Activated T-helper 1 cell treated with anti-CD3 and anti-CD28 coated beads, Interleukin-12 subunit alpha, Interleukin-12 subunit beta, Interleukin-2, Interleukin-4 antibody, amounts not matched to agents 30 ng/mL and 10 ng/mL and 1 ng/mL, durations not matched to agents 14 hours and 24 hours and 36 hours (primary cell): Measurements from ENCODE around the gene MAMSTR. TPM values are rescaled to one million over a fixed set of nuclear protein-coding genes. Genes with fewer than 3 reads are reported as not detected.
A peak's percentile ranks its signal among the peaks of the same experiment; 100 is the strongest.
"Not testable (repeated sequence)": the region's sequence is repeated elsewhere in the genome, so short reads cannot be mapped to it uniquely, and the experiment has no call there.

Experiments
- DNase-seq: peaks from one replicate; pipeline ENCODE4 v3.0.0; 2021; ENCODE audit warnings: low spot score
- H3K27ac Mint-ChIP-seq: one replicate; pipeline ENCODE4 v1.8.0; 2021; ENCODE audit warnings: mild to moderate bottlenecking, mixed read lengths
- H3K27me3 Mint-ChIP-seq: one replicate; pipeline ENCODE4 v1.8.0; 2022; ENCODE audit warnings: mild to moderate bottlenecking, moderate library complexity, mixed read lengths; ENCODE audit not compliant: insufficient read depth
- H3K36me3 Mint-ChIP-seq: one replicate; pipeline ENCODE4 v1.8.0; 2021; ENCODE audit warnings: low read depth, mixed read lengths
- H3K4me1 Mint-ChIP-seq: one replicate; pipeline ENCODE4 v1.8.0; 2021; ENCODE audit warnings: low read depth, mixed read lengths
- H3K4me3 Mint-ChIP-seq: one replicate; pipeline ENCODE4 v1.8.0; 2021; ENCODE audit warnings: mild to moderate bottlenecking, moderate library complexity, mixed read lengths
- H3K9me3 Mint-ChIP-seq: one replicate; pipeline ENCODE4 v1.8.0; 2021; ENCODE audit warnings: mixed read lengths
- intact Hi-C: fragments of 100-400 bp; cut with micrococcal nuclease; formaldehyde crosslinking; loops from one replicate; pipeline ENCODE4 v1.15.1; 2024
- total RNA-seq: library from RNA; stranded (reverse); gene quantifications from 2 replicates; pipeline ENCODE4 v1.2.3, GENCODE V29; 2022

The MAMSTR gene, protein sequence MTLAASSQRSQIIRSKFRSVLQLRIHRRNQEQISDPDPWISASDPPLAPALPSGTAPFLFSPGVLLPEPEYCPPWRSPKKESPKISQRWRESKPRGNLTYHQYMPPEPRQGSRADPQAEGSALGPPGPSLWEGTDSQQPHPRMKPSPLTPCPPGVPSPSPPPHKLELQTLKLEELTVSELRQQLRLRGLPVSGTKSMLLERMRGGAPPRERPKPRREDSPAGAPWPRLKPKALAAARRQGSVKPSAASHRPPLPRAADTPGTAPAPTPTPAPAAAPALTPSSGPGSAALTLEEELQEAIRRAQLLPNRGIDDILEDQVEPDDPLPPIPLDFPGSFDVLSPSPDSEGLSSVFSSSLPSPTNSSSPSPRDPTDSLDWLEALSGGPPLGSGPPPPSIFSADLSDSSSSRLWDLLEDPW
- 1.4 and 1.7 TPM in 2 replicates for total RNA-seq

GRCh38 chr19:48719263-48720171 lies at the start of gene MAMSTR:
Gene MAMSTR, minus strand, starts transcription at chr19:48719725. Its CDS starts 694 bp downstream, at chr19:48719031.
- H3K36me3 Mint-ChIP-seq, result no peaks in the 10 kb centered on the region
- intact Hi-C loops, result loop anchor here (2.0 to 10.0 kb wide), 6 partner anchors 75 to 1675 kb away; partner anchors contain the start of genes C19orf73, EMP3, FTL and LIN7B
- H3K27ac Mint-ChIP-seq, result peak within 1 kb of the TSS; percentile 98
- peak within 1 kb of the TSS; percentile 92 for H3K4me3 Mint-ChIP-seq
- peaks cover 17% of the 10 kb centered on the region for H3K4me1 Mint-ChIP-seq
- DNase-seq, result no peak
- H3K9me3 Mint-ChIP-seq, result no peaks in the 10 kb centered on the region
- H3K27me3 Mint-ChIP-seq, result no peaks in the 10 kb centered on the region

GRCh38 chr19:48768994-48769713 lies 49.6 kb upstream of the MAMSTR start:
- Mint-ChIP-seq H3K27ac (no peak overlapping the region), H3K4me3 (no peak overlapping the region), H3K4me1 (no peaks in the 10 kb centered on the region), H3K36me3 (no peaks in the 10 kb centered on the region), H3K27me3 (peaks cover 12% of the 10 kb centered on the region), H3K9me3 (no peaks in the 10 kb centered on the region)
- intact Hi-C loops, result no loop called here
- no peak for DNase-seq

DNA sequence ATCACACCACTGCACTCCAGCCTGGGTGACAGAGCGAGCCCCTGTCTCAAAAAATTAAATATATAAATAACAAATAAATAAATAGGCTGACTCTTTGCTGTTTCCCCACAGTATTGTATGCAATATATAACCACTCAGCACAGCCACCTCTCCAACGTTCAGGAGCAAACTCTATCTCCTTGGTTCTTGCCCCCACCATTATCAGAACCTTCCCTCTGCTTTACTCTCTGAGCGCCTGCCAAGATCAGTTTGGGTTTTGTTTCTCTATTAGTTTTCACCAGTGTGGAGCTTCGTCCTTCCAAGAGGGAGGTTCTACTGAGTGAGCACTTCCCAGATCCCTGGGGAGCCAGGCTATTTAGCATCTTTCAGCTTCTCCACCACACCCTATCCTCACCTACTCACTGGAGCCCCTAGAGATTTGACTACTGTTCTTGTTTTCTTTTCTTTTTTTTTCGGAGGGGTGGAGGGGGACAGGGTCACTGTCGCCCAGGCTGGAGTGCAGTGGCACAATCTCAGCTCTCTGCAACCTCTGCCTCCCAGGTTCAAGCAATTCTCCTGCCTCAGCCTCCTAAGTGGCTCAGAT lies 48.7 kb upstream of the MAMSTR start:
- H3K4me3 Mint-ChIP-seq, H3K36me3 Mint-ChIP-seq, H3K4me1 Mint-ChIP-seq, H3K27ac Mint-ChIP-seq, DNase-seq, intact Hi-C loops, H3K9me3 Mint-ChIP-seq: not testable (repeated sequence)
- H3K27me3 Mint-ChIP-seq, result peaks cover 12% of the 10 kb centered on the region

GRCh38 chr19:48765816-48766215 lies 46.3 kb upstream of the MAMSTR start:
- not testable (repeated sequence) for H3K4me3 Mint-ChIP-seq

DNA sequence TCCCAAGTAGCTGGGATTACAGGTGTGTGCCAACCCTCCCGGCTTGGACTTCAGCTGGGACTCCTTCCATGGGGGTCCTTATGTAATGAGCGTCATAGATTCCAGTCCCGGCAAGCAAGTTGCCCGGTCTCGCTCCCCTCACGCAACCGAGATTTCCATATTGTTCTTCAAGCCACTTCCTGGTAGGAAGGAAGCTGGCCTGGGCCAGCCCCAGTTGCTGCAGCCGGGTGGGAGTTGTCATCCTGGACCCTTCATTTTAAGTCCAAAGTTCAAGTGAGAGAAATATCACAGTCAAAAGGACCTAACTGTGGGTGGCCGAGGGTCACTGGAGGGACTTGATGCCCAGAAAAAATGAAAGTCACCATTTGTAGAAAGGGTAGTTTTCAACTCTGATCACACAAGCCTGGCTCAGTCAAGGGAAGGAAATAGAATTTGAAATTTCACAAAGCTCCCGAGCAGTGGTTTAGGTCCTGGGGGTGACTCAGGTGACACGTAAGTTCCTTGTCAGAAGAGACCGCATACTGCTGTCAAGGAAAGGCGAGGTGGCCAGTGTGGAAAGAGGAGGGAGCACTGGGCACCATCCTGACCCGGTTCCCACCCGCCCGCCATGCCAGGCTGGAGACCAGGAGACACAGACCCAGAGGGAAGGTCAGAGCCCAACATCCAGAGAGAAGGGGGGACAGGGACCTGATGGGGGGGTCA lies 41.1 kb upstream of the MAMSTR start:
- Mint-ChIP-seq H3K27me3 (peaks cover 7% of the 10 kb centered on the region), H3K27ac (no peak overlapping the region), H3K36me3 (no peaks in the 10 kb centered on the region), H3K9me3 (no peaks in the 10 kb centered on the region), H3K4me3 (no peak overlapping the region), H3K4me1 (peaks cover 4% of the 10 kb centered on the region)
- intact Hi-C loops, result no loop called here
- no peak for DNase-seq

More at GRCh38 chr19:48765816-48766215, 46.3 kb upstream of the MAMSTR start:
- H3K27me3 Mint-ChIP-seq, result peaks cover 12% of the 10 kb centered on the region
- H3K36me3 Mint-ChIP-seq, H3K4me1 Mint-ChIP-seq, H3K9me3 Mint-ChIP-seq, intact Hi-C loops, DNase-seq, H3K27ac Mint-ChIP-seq: not testable (repeated sequence)

DNA sequence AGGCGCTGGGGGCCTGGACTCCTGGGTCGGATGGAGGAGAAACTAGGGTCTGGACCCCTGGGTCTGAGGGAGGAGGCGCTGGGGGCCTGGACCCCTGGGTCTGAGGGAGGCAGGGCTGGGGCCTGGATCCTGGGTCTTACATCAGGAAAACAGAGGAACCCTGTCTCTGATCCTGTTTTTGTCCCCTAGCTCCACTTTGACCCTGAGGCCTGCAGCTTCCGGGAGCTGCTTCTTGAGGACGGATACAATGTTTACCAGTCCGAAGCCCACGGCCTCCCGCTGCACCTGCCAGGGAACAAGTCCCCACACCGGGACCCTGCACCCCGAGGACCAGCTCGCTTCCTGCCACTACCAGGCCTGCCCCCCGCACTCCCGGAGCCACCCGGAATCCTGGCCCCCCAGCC lies 38.2 kb upstream of the MAMSTR start:
- peaks cover 21% of the 10 kb centered on the region for H3K27me3 Mint-ChIP-seq
- H3K4me1 Mint-ChIP-seq, result peaks cover 10% of the 10 kb centered on the region
- H3K9me3 Mint-ChIP-seq, result no peaks in the 10 kb centered on the region
- no peak overlapping the region for H3K27ac Mint-ChIP-seq
- intact Hi-C loops, result no loop called here
- no peaks in the 10 kb centered on the region for H3K36me3 Mint-ChIP-seq
- DNase-seq, result no peak
- no peak overlapping the region for H3K4me3 Mint-ChIP-seq

DNA sequence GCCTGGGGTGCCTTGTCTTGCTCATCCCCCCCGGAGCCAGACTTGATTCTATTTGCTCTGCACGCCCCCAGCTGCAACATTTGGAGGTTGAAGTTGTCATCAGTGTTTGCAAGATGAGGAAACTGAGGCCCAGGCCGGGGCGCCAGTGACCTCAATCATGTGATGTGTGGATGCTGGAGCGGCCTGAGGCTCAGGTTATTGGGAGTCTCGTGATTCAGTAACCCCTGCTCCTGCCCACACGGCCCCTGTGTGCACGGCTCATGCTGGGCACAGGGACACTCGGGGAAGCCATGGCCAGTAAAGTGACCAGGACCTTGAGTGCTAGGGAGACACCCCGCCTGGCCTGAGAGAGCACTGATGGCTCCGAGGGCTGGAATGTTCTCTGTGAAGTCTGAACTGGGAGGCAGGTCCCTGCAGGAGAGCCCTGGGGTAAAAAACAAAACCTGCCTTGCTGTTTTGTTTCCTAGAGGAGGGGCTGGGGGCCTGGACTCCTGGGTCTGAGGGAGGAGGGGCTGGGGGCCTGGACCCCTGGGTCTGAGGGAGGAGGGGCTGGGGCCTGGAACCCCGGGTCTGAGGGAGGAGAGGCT lies 37.7 kb upstream of the MAMSTR start:
- Mint-ChIP-seq H3K4me3 (no peak overlapping the region), H3K27me3 (peaks cover 18% of the 10 kb centered on the region), H3K4me1 (peaks cover 12% of the 10 kb centered on the region), H3K36me3 (no peaks in the 10 kb centered on the region), H3K27ac (no peak overlapping the region), H3K9me3 (no peaks in the 10 kb centered on the region)
- intact Hi-C loops, result no loop called here
- no peak for DNase-seq

DNA sequence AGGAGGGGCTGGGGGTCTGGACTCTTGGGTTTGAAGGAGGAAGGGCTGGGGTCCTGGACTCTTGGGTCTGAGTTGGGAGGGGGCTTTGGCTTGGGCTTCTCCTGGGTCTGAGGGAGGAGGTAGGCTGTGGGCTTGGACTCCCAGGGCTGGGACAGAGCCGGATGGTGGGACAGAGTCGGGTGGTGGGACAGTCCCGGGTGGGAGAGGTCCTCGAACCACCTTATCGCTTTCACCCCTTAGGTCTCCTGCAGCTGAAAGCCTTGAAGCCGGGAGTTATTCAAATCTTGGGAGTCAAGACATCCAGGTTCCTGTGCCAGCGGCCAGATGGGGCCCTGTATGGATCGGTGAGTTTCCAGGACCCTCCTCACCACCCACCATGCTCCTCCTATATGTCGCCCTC lies 37.2 kb upstream of the MAMSTR start:
- H3K9me3 Mint-ChIP-seq, result no peaks in the 10 kb centered on the region
- H3K4me1 Mint-ChIP-seq, result peaks cover 15% of the 10 kb centered on the region
- H3K27ac Mint-ChIP-seq, result no peak overlapping the region
- H3K27me3 Mint-ChIP-seq, result peaks cover 20% of the 10 kb centered on the region
- intact Hi-C loops, result no loop called here
- no peak overlapping the region for H3K4me3 Mint-ChIP-seq
- no peak for DNase-seq
- no peaks in the 10 kb centered on the region for H3K36me3 Mint-ChIP-seq

DNA sequence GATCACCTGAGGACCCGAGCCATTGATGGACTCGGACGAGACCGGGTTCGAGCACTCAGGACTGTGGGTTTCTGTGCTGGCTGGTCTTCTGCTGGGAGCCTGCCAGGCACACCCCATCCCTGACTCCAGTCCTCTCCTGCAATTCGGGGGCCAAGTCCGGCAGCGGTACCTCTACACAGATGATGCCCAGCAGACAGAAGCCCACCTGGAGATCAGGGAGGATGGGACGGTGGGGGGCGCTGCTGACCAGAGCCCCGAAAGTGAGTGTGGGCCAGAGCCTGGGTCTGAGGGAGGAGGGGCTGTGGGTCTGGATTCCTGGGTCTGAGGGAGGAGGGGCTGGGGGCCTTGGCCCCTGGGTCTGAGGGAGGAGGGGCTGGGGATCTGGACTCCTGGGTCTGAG lies 36.7 kb upstream of the MAMSTR start:
- no peak overlapping the region for H3K4me3 Mint-ChIP-seq
- H3K27me3 Mint-ChIP-seq, result peaks cover 22% of the 10 kb centered on the region
- no peaks in the 10 kb centered on the region for H3K9me3 Mint-ChIP-seq
- intact Hi-C loops, result no loop called here
- no peak overlapping the region for H3K27ac Mint-ChIP-seq
- H3K4me1 Mint-ChIP-seq, result peaks cover 15% of the 10 kb centered on the region
- H3K36me3 Mint-ChIP-seq, result no peaks in the 10 kb centered on the region
- no peak for DNase-seq

DNA sequence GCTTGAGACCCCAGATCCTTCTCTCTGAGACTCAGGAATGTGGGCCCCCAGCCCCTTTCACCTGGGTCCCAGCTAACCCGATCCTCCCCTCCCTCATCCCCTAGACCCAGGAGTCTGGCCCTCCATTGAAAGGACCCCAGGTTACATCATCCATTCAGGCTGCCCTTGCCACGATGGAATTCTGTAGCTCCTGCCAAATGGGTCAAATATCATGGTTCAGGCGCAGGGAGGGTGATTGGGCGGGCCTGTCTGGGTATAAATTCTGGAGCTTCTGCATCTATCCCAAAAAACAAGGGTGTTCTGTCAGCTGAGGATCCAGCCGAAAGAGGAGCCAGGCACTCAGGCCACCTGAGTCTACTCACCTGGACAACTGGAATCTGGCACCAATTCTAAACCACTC lies 36.3 kb upstream of the MAMSTR start:
- intact Hi-C loops, result no loop called here
- H3K4me3 Mint-ChIP-seq, result no peak overlapping the region
- no peak overlapping the region for H3K27ac Mint-ChIP-seq
- H3K9me3 Mint-ChIP-seq, result no peaks in the 10 kb centered on the region
- H3K27me3 Mint-ChIP-seq, result peaks cover 24% of the 10 kb centered on the region
- peaks cover 15% of the 10 kb centered on the region for H3K4me1 Mint-ChIP-seq
- no peaks in the 10 kb centered on the region for H3K36me3 Mint-ChIP-seq
- DNase-seq, result no peak

DNA sequence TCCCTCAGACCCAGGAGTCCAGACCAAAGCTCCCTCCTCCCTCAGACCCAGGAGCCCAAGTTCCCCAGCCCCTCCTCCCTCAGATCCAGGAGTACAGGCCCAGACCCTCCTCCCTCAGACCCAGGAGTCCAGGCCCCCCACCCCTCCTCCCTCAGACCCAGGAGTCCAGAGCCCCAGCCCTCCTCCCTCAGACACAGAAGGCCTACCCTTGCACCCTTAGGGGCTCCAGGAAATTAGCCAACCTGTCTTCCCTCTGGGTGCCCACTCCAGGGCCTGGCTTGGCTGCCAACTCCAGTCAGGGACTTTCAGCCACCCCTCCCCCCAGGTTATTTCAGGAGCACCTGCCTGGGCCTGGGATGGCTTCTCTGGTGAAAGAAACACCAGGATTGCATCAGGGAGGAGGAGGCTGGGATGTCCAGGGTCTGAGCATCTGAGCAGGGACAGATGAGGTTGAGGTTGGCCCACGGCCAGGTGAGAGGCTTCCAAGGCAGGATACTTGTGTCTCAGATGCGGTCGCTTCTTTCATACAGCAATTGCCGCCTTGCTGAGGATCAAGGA lies 35.6 kb upstream of the MAMSTR start, which contains the start of gene FGF21:
Gene FGF21, plus strand, starts transcription at position 441 of the 558 bp plus-strand sequence. CDS start 713 bp downstream, outside the sequence.
- DNase-seq, result no peak
- no peak within 1 kb of the TSS for H3K27ac Mint-ChIP-seq
- intact Hi-C loops, result no loop called here
- H3K36me3 Mint-ChIP-seq, result no peaks in the 10 kb centered on the region
- H3K4me3 Mint-ChIP-seq, result no peak within 1 kb of the TSS
- no peaks in the 10 kb centered on the region for H3K9me3 Mint-ChIP-seq
- H3K27me3 Mint-ChIP-seq, result peaks cover 24% of the 10 kb centered on the region
- peaks cover 11% of the 10 kb centered on the region for H3K4me1 Mint-ChIP-seq
